Measurements from ENCODE around the gene GSG1L. TPM values are rescaled to one million over a fixed set of nuclear protein-coding genes. Genes with fewer than 3 reads are reported as not detected.

Gene GSG1L
- polyA plus RNA-seq, 1 donor (not counting 4 experiments of a cell fraction or from before 2014, with no cell fraction given), result not detected

DNA sequence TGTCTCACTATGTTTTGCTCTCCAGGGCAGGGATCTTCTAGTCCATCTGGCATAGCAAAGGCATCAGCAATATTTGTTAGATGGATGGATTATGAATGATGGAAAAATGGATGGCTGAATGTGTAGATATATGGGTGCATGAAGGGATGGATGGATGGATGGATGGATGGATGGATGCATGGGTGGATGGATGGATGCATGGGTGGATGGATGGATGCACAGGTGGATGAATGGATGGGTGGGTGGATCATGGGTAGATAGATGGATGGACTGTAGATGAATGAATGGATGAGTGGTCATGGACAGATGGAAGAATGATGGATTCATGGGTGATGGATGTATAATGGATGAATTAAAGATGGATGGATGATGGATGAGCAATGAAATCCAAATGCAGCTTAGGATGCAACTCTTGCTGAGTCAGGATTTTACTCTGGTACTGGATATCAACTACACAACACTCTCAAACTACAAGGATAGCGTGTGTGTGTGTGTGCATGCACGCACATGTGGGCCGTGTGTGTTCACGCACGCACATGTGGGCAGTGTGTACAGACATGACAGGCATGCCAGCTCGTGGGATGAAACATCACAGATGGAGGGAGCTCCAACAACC is 34.0 kb downstream of the GSG1L start:
- Histone ChIP-seq H3K27me3 (ENCODE audit: control insufficient read depth, extremely low read depth, insufficient read depth, low read length) (no peaks in the 10 kb centered on the region), H3K9ac (ENCODE audit: control insufficient read depth, extremely low read depth, insufficient read depth, low read length) (no peak overlapping the region), H2AFZ (ENCODE audit: control insufficient read depth, low read length) (no peak overlapping the region), H3K9me1 (ENCODE audit: control insufficient read depth, extremely low read depth, insufficient read depth, low read length) (no peaks in the 10 kb centered on the region), H3K4me2 (ENCODE audit: control insufficient read depth, extremely low read depth, insufficient read depth, low read depth, low read length) (no peak overlapping the region), H4K20me1 (ENCODE audit: control insufficient read depth, extremely low read depth, insufficient read depth, low read length) (no peaks in the 10 kb centered on the region), H3K79me2 (ENCODE audit: control insufficient read depth, insufficient read depth, low read length) (no peaks in the 10 kb centered on the region), H3K9me3 (ENCODE audit: control insufficient read depth, low read depth, low read length) (no peaks in the 10 kb centered on the region), H3K36me3 (ENCODE audit: control insufficient read depth in 2 of 2, extremely low read depth in 1 of 2, insufficient read depth in 2 of 2, low read length in 2 of 2) (no peaks in the 10 kb centered on the region), H3K4me3 (ENCODE audit: control insufficient read depth in 2 of 3, extremely low read depth in 1 of 3, insufficient read depth in 2 of 3, low read depth in 1 of 3, low read length in 3 of 3) (no peak overlapping the region), H3K27ac (ENCODE audit: control insufficient read depth, insufficient read depth, low read length) (no peak overlapping the region), H3K4me1 (ENCODE audit: control insufficient read depth, extremely low read depth, insufficient read depth, low read length) (no peaks in the 10 kb centered on the region)
- no peak for TF ChIP-seq EZH2 (IDR thresholded peaks at IDR 0.05; ENCODE audit: low read length)
- no peak for TF ChIP-seq CTCF (optimal IDR thresholded peaks at IDR 0.05 in 1 of 3, IDR thresholded peaks at IDR 0.05 in 1 of 3, conservative IDR thresholded peaks at IDR 0.05 in 1 of 3; ENCODE audit: extremely low read depth in 1 of 3, insufficient read depth in 2 of 3, low read length in 3 of 3)
- dilution Hi-C loops (cut with MboI; ENCODE audit: extremely low pct_ligation_motif_present, low sequenced_read_pairs), result no loop called here
- DNase-seq (ENCODE audit: low read depth, low spot score) (no peak), FAIRE-seq (no peak)

DNA sequence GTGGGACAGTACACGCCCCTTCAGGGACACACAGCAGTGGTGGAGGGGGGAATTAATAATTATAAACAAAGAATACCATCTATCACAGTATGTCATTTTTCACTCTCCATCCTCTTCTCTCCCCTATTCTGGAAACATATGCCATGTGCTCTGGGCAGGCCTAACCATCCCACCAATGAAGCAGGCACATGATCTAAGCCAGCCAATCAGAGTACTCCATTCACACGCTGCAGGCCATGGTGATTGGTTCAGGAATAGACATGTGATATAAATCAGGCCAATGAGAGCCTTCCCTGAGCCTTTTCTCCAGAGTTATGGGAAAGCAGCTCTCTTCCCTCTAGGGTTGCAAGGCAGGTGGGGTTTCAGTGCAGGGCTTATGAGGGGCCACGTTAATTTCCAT is 36.5 kb downstream of the GSG1L start:
- Histone ChIP-seq H3K9me1 (ENCODE audit: control insufficient read depth, extremely low read depth, insufficient read depth, low read length) (no peaks in the 10 kb centered on the region), H3K36me3 (ENCODE audit: control insufficient read depth in 2 of 2, extremely low read depth in 1 of 2, insufficient read depth in 2 of 2, low read length in 2 of 2) (no peaks in the 10 kb centered on the region), H3K27ac (ENCODE audit: control insufficient read depth, insufficient read depth, low read length) (no peak overlapping the region), H3K27me3 (ENCODE audit: control insufficient read depth, extremely low read depth, insufficient read depth, low read length) (no peaks in the 10 kb centered on the region), H3K9ac (ENCODE audit: control insufficient read depth, extremely low read depth, insufficient read depth, low read length) (no peak overlapping the region), H3K4me1 (ENCODE audit: control insufficient read depth, extremely low read depth, insufficient read depth, low read length) (no peaks in the 10 kb centered on the region), H3K4me2 (ENCODE audit: control insufficient read depth, extremely low read depth, insufficient read depth, low read depth, low read length) (no peak overlapping the region), H3K4me3 (ENCODE audit: control insufficient read depth in 2 of 3, extremely low read depth in 1 of 3, insufficient read depth in 2 of 3, low read depth in 1 of 3, low read length in 3 of 3) (no peak overlapping the region), H3K79me2 (ENCODE audit: control insufficient read depth, insufficient read depth, low read length) (no peaks in the 10 kb centered on the region), H4K20me1 (ENCODE audit: control insufficient read depth, extremely low read depth, insufficient read depth, low read length) (no peaks in the 10 kb centered on the region), H3K9me3 (ENCODE audit: control insufficient read depth, low read depth, low read length) (no peaks in the 10 kb centered on the region), H2AFZ (ENCODE audit: control insufficient read depth, low read length) (no peak overlapping the region)
- TF ChIP-seq EZH2 (IDR thresholded peaks at IDR 0.05; ENCODE audit: low read length) (no peak), CTCF (optimal IDR thresholded peaks at IDR 0.05 in 1 of 3, IDR thresholded peaks at IDR 0.05 in 1 of 3, conservative IDR thresholded peaks at IDR 0.05 in 1 of 3; ENCODE audit: extremely low read depth in 1 of 3, insufficient read depth in 2 of 3, low read length in 3 of 3) (no peak)
- DNase-seq (ENCODE audit: low read depth, low spot score), result no peak
- dilution Hi-C loops (cut with MboI; ENCODE audit: extremely low pct_ligation_motif_present, low sequenced_read_pairs), result no loop called here
- FAIRE-seq, result no peak

All from keratinocyte (primary cell).